T-helper 1 cell treated with Interleukin-12 subunit alpha and Interleukin-12 subunit beta and Interleukin-4 antibody, amounts not matched to agents 30 ng/mL and 1 ng/mL, for 36 hours (primary cell): ENCODE results near the gene TPM3. TPM values are rescaled to one million over a fixed set of nuclear protein-coding genes. Genes with fewer than 3 reads are reported as not detected.

ENCODE experiments used
- intact Hi-C: fragments of 100-400 bp; cut with micrococcal nuclease; formaldehyde crosslinking; loops from one replicate; pipeline ENCODE4 v1.15.1; 2024
- total RNA-seq: library from RNA; stranded (reverse); gene quantifications from 2 replicates; pipeline ENCODE4 v1.2.3, GENCODE V29; 2022

TPM3 gene
- total RNA-seq, 1 donor from 2014 or later: 720 TPM

DNA sequence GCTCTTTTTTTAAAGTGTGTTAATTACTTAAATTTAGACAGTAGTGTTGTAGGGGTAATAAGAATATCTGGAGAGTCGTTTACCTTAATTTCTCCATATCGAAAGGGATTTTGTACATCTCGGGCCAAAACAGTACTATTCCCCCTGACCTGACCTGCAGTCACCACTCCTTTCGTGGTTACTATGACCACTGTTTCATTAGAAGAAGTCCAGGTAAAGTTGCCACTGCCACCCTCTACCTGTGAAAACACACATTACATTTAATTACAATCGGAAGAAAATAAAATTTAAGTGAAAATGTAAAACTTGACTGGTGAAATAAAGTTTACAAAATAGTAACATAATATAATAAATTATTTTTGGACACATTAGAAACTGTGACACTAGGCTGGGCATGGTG lies 74.3 kb downstream of the TPM3 start:
- intact Hi-C loops: no loop called here

DNA sequence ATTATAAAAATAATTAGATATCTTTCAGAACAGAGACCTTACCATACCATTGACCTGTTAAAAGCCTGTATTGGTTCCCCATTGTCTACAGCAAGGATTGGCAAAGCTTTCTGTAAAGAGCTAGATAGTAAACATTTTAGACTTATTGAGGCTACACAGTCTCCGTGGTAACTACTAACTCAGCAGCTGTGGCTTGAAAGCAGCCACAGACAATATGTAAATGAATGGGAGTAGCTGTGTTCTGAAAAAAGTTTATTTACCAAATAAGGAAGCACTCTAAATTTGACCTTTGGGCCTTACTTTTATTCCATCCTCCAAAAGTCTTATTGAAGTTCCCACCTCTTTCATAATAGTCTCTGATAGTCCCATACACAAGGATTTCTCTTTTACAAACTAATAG lies 76.7 kb downstream of the TPM3 start:
- intact Hi-C loops: loop anchor here (2.0 kb wide), 1 partner anchor 44 kb away; no protein-coding TSS in a partner anchor

Other genes with a start within 250 kb of the TPM3 start
- 170 and 173 TPM in 2 replicates for gene DENND4B, start 245.4 kb downstream of the TPM3 start, total RNA-seq
- 103 and 107 TPM in 2 replicates for gene CRTC2, start 233.5 kb downstream of the TPM3 start, total RNA-seq
- 64.2 and 65.1 TPM in 2 replicates for gene SLC39A1, start 228.6 kb downstream of the TPM3 start, total RNA-seq
- 6.1 and 6.2 TPM in 2 replicates for gene CREB3L4, start 224.2 kb downstream of the TPM3 start, total RNA-seq
- gene JTB, start 214.4 kb downstream of the TPM3 start, total RNA-seq: 145 and 146 TPM in 2 replicates
- gene RAB13, start 205.8 kb downstream of the TPM3 start, total RNA-seq: 1.3 and 1.7 TPM in 2 replicates
- gene RPS27, start 201.3 kb downstream of the TPM3 start, total RNA-seq: 1,743 and 1,866 TPM in 2 replicates
- gene NUP210L, start 37.0 kb downstream of the TPM3 start, total RNA-seq: 0.12 and 0.15 TPM in 2 replicates
- gene CFAP141, start 14.2 kb upstream of the TPM3 start, total RNA-seq: not detected in 2 replicates
- 223 and 230 TPM in 2 replicates for gene UBAP2L, start 28.9 kb upstream of the TPM3 start, total RNA-seq
- gene HAX1, start 80.5 kb upstream of the TPM3 start, total RNA-seq: 115 and 116 TPM in 2 replicates
- gene AQP10, start 129.0 kb upstream of the TPM3 start, total RNA-seq: not detected in 2 replicates
- 95.8 and 105 TPM in 2 replicates for gene ATP8B2, start 133.4 kb upstream of the TPM3 start, total RNA-seq
- 6.4 and 9.8 TPM in 2 replicates for gene IL6R, start 213.2 kb upstream of the TPM3 start, total RNA-seq